H1 (cell line): ENCODE results near the gene ZNF541.

Experiments used
- ATF3 ChIP-seq: IDR thresholded peaks from 2 replicates; pipeline ENCODE4 v1.6.1; 2011; ENCODE audit warnings: low read depth, mild to moderate bottlenecking, low read length; ENCODE audit not compliant: insufficient read depth
- CBX8 ChIP-seq: fragments of 300-800, 300-1000 bp; sonication (generic); IDR thresholded peaks from 2 replicates; pipeline ENCODE4 v1.7.1; 2016; ENCODE audit warnings: low read depth, low read length, borderline replicate concordance
- CREB1 ChIP-seq: IDR thresholded peaks from 2 replicates; pipeline ENCODE4 v1.6.1; 2012; ENCODE audit warnings: inconsistent platforms
- EP300 ChIP-seq, 2 experiments: IDR thresholded peaks; 1 replicate in 1 of 2; 2 replicates in 1 of 2; pipeline ENCODE4 v1.6.1; 2011 to 2012; ENCODE audit warnings: low read depth in 2 of 2, low read length in 2 of 2, mild to moderate bottlenecking in 2 of 2, borderline replicate concordance in 1 of 2, inconsistent platforms in 1 of 2, moderate library complexity in 1 of 2
- EZH2 ChIP-seq: fragments of 200-600 bp; sonication (generic); IDR thresholded peaks from 2 replicates; pipeline ENCODE4 v1.7.1; 2012; ENCODE audit warnings: low read depth, mild to moderate bottlenecking, moderate library complexity, low read length, inconsistent platforms; ENCODE audit not compliant: severe bottlenecking
- RNF2 ChIP-seq: fragments of 200-900, 300-1000 bp; sonication (generic); IDR thresholded peaks from 2 replicates; pipeline ENCODE4 v1.7.1; 2016; ENCODE audit warnings: borderline replicate concordance, low read depth, mild to moderate bottlenecking, antibody characterized with exemption, low read length; ENCODE audit not compliant: poor library complexity, severe bottlenecking; ENCODE audit errors: missing control alignments
- TAF1 ChIP-seq: IDR thresholded peaks from 2 replicates; pipeline ENCODE4 v1.6.1; 2011; ENCODE audit warnings: mild to moderate bottlenecking, low read depth, low read length
- TF ChIP-seq, protein P1 (sequence below), 3 experiments: IDR thresholded peaks; 1 replicate in 2 of 3; 2 replicates in 1 of 3; pipeline versions ENCODE4 v1.5.1 to v1.6.1; 2011; ENCODE audit warnings: low read length in 3 of 3, mild to moderate bottlenecking in 3 of 3, inconsistent platforms in 2 of 3, low read depth in 1 of 3, moderate library complexity in 1 of 3; ENCODE audit not compliant: insufficient read depth in 1 of 3; ENCODE audit errors: control extremely low read depth in 1 of 3
- TF ChIP-seq, protein P2 (sequence below): IDR thresholded peaks from 2 replicates; pipeline ENCODE4 v1.6.1; 2011; ENCODE audit warnings: low read length, improper control_type of control experiment

- TF ChIP-seq, protein P1, sequence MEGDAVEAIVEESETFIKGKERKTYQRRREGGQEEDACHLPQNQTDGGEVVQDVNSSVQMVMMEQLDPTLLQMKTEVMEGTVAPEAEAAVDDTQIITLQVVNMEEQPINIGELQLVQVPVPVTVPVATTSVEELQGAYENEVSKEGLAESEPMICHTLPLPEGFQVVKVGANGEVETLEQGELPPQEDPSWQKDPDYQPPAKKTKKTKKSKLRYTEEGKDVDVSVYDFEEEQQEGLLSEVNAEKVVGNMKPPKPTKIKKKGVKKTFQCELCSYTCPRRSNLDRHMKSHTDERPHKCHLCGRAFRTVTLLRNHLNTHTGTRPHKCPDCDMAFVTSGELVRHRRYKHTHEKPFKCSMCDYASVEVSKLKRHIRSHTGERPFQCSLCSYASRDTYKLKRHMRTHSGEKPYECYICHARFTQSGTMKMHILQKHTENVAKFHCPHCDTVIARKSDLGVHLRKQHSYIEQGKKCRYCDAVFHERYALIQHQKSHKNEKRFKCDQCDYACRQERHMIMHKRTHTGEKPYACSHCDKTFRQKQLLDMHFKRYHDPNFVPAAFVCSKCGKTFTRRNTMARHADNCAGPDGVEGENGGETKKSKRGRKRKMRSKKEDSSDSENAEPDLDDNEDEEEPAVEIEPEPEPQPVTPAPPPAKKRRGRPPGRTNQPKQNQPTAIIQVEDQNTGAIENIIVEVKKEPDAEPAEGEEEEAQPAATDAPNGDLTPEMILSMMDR (IDR thresholded peaks at IDR 0.05; ENCODE audit: control extremely low read depth in 1 of 3, insufficient read depth in 1 of 3, low read depth in 1 of 3, low read length in 3 of 3): no peak
- no peak for TF ChIP-seq EP300 (IDR thresholded peaks at IDR 0.05; ENCODE audit: borderline replicate concordance in 1 of 2, low read depth in 2 of 2, low read length in 2 of 2)
- TF ChIP-seq TAF1: no peak
- no peak for TF ChIP-seq CBX8
- no peak for TF ChIP-seq ATF3
- no peak for TF ChIP-seq EZH2
- TF ChIP-seq CREB1: no peak
- TF ChIP-seq RNF2: no peak
- TF ChIP-seq, protein P2, sequence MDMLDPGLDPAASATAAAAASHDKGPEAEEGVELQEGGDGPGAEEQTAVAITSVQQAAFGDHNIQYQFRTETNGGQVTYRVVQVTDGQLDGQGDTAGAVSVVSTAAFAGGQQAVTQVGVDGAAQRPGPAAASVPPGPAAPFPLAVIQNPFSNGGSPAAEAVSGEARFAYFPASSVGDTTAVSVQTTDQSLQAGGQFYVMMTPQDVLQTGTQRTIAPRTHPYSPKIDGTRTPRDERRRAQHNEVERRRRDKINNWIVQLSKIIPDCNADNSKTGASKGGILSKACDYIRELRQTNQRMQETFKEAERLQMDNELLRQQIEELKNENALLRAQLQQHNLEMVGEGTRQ: no peak
These were observed 38.3 kb downstream of the ZNF541 start for GRCh38 chr19:47534628-47535027.
